ENCODE results near the gene PTK6. TPM values are rescaled to one million over a fixed set of nuclear protein-coding genes. Genes with fewer than 3 reads are reported as not detected.

The PTK6 gene
- total and polyA plus RNA-seq, 2 of the 13 experiments (the other 11 are each of a cell fraction or from before 2014, with no cell fraction given): 0.08 TPM; not detected in 1

DNA sequence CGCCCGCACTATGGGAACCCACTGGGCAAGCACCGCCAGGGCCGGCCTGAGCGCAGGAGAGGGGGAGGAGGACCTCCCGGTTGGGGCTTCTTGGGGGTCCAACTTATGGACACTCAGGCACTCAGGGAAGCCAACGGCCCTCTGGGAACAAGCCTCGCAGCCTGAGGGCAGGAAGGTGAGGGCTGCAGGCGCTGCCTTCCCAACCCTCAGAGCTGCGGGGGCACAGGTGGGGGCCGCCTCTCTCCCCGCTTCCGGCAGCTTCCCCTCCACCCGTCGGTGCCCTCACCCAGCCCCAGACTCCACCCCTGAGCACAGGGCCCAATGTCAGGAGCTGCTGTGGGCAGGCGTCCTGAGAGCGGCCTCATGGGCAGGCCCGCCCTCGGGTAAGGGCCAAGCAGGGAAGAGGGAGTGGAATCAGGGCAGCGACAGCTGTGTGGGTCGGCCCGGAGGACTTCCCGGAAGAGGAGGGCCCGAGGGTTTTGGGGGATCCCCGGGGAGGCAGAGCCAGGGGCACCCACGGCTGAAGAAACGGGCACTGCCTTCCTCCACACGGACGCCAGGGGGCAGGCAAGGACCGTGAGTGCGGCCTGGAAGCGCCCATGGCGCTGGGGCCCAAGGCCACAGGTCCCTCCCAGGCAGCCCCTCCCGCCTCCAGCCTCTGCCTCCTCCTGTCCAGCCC lies 488 bp upstream of the PTK6 start (continued):
- TF ChIP-seq, protein P1, sequence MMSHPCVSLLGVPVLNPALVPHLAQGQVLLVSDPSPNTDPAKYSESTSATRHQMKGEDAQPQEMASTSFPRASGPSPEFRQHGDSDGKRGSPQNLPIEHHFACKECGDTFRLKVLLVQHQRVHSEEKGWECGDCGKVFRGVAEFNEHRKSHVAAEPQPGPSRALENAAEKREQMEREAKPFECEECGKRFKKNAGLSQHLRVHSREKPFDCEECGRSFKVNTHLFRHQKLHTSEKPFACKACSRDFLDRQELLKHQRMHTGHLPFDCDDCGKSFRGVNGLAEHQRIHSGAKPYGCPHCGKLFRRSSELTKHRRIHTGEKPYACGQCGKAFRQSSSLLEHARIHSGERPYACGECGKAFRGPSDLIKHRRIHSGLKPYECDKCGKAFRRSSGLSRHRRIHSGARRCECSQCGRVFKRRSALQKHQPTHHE (CRISPR knock-in tag; IDR thresholded peaks at IDR 0.05; ENCODE audit: borderline replicate concordance): peak; percentile 94
- TF ChIP-seq, protein P2, sequence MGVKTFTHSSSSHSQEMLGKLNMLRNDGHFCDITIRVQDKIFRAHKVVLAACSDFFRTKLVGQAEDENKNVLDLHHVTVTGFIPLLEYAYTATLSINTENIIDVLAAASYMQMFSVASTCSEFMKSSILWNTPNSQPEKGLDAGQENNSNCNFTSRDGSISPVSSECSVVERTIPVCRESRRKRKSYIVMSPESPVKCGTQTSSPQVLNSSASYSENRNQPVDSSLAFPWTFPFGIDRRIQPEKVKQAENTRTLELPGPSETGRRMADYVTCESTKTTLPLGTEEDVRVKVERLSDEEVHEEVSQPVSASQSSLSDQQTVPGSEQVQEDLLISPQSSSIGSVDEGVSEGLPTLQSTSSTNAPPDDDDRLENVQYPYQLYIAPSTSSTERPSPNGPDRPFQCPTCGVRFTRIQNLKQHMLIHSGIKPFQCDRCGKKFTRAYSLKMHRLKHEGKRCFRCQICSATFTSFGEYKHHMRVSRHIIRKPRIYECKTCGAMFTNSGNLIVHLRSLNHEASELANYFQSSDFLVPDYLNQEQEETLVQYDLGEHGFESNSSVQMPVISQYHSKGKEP (CRISPR knock-in tag; IDR thresholded peaks at IDR 0.05): 0 out of 2 replicates have a peak, but pooled peaks have one; percentile 68
- peak; percentile 96 for TF ChIP-seq ZBTB7B (CRISPR knock-in tag; IDR thresholded peaks at IDR 0.05)
- TF ChIP-seq HINFP (CRISPR knock-in tag; IDR thresholded peaks at IDR 0.05; ENCODE audit: low read depth): peak; percentile 52; the same call in 1 of the 2 replicates
- peak; percentile 79 for TF ChIP-seq ZNF768 (CRISPR knock-in tag; IDR thresholded peaks at IDR 0.05)
- TF ChIP-seq, protein P3, sequence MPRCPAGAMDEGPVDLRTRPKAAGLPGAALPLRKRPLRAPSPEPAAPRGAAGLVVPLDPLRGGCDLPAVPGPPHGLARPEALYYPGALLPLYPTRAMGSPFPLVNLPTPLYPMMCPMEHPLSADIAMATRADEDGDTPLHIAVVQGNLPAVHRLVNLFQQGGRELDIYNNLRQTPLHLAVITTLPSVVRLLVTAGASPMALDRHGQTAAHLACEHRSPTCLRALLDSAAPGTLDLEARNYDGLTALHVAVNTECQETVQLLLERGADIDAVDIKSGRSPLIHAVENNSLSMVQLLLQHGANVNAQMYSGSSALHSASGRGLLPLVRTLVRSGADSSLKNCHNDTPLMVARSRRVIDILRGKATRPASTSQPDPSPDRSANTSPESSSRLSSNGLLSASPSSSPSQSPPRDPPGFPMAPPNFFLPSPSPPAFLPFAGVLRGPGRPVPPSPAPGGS (CRISPR knock-in tag; IDR thresholded peaks at IDR 0.05): peak; percentile 97
- no peak for TF ChIP-seq PAF1 (CRISPR knock-in tag; IDR thresholded peaks at IDR 0.05)
- peak; percentile 54 for TF ChIP-seq HNF4A (CRISPR knock-in tag; IDR thresholded peaks at IDR 0.05)
- 0 out of 2 replicates have a peak, but pooled peaks have one; percentile 12 for TF ChIP-seq RFX3 (CRISPR knock-in tag; IDR thresholded peaks at IDR 0.05)
- peak; percentile 63; the same call in 1 of the 2 replicates for TF ChIP-seq KMT2B (CRISPR knock-in tag; IDR thresholded peaks at IDR 0.05)
- peak; percentile 79; the same call in 1 of the 2 replicates for TF ChIP-seq MAF1 (CRISPR knock-in tag; IDR thresholded peaks at IDR 0.05; ENCODE audit: borderline replicate concordance)
- peak; percentile 70; the same call in 1 of the 2 replicates for TF ChIP-seq MEF2D (CRISPR knock-in tag; IDR thresholded peaks at IDR 0.05)
- TF ChIP-seq MXD4 (CRISPR knock-in tag; IDR thresholded peaks at IDR 0.05): peak; percentile 92
- peak; percentile 97 for TF ChIP-seq ZNF883 (CRISPR knock-in tag; IDR thresholded peaks at IDR 0.05; ENCODE audit: not compliant biosample characterization)
- TF ChIP-seq CEBPG (CRISPR knock-in tag; IDR thresholded peaks at IDR 0.05): peak; percentile 45; the same call in 1 of the 2 replicates
- no peak for TF ChIP-seq RBM22 (optimal IDR thresholded peaks at IDR 0.05; ENCODE audit: low read length)
- TF ChIP-seq ZNF724P (CRISPR knock-in tag; IDR thresholded peaks at IDR 0.05; ENCODE audit: borderline replicate concordance): peak; percentile 89; the same call in 1 of the 2 replicates
- 0 out of 2 replicates have a peak, but pooled peaks have one; percentile 44 for TF ChIP-seq ZNF160 (CRISPR knock-in tag; IDR thresholded peaks at IDR 0.05)
- TF ChIP-seq ZNF614 (CRISPR knock-in tag; IDR thresholded peaks at IDR 0.05; ENCODE audit: borderline replicate concordance): 0 out of 2 replicates have a peak, but pooled peaks have one; percentile 71
- TF ChIP-seq ZNF784 (CRISPR knock-in tag; IDR thresholded peaks at IDR 0.05; ENCODE audit: borderline replicate concordance): peak; percentile 88
- TF ChIP-seq, protein P4, sequence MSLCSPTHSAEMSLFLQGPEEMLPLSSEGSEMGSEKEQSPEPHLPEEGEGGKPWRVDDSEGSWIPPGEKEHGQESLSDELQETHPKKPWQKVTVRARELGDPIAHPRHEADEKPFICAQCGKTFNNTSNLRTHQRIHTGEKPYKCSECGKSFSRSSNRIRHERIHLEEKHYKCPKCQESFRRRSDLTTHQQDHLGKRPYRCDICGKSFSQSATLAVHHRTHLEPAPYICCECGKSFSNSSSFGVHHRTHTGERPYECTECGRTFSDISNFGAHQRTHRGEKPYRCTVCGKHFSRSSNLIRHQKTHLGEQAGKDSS (CRISPR knock-in tag; IDR thresholded peaks at IDR 0.05; ENCODE audit: borderline replicate concordance, low read depth): 0 out of 2 replicates have a peak, but pooled peaks have one; percentile 40
- peak; percentile 100 for TF ChIP-seq STAG1 (CRISPR knock-in tag; IDR thresholded peaks at IDR 0.05)

Measured in HepG2 (cell line).